ENCODE results near the gene C3orf85.
"Not testable (repeated sequence)": the region's sequence is repeated elsewhere in the genome, so short reads cannot be mapped to it uniquely, and the experiment has no call there.

Gene C3orf85

GRCh38 chr3:109118584-109118983 lies 17.9 kb upstream of the C3orf85 start:
- no peak overlapping the region for H3K4me3 ChIP-seq (ENCODE audit: low read depth, low read length)

DNA sequence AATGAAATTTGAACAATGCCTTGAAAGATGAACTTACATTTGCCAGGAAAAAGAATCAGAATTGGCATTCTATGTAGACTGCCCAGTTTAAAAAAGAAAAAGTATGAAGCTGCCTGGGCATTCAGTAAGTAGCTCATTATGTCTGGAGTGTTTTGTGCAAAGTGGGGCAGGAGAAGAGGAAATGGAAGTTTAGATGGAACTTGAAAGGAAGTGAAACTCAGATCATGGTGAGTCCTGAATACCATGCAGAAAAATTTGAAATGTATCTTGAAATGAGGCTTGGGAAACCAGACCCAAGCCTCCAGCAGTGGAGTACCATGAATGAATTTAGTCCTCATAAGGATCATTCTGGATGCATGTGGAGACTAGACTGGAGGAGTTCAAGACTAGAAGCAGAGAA lies 13.8 kb upstream of the C3orf85 start:
- Histone ChIP-seq H3K4me1 (no peaks in the 10 kb centered on the region), H3K36me3 (no peaks in the 10 kb centered on the region), H3K9me3 (no peaks in the 10 kb centered on the region), H3K27me3 (no peaks in the 10 kb centered on the region), H3K4me3 (ENCODE audit: low read depth, low read length) (no peak overlapping the region)
- DNase-seq, result no peak
- TF ChIP-seq, protein P1, sequence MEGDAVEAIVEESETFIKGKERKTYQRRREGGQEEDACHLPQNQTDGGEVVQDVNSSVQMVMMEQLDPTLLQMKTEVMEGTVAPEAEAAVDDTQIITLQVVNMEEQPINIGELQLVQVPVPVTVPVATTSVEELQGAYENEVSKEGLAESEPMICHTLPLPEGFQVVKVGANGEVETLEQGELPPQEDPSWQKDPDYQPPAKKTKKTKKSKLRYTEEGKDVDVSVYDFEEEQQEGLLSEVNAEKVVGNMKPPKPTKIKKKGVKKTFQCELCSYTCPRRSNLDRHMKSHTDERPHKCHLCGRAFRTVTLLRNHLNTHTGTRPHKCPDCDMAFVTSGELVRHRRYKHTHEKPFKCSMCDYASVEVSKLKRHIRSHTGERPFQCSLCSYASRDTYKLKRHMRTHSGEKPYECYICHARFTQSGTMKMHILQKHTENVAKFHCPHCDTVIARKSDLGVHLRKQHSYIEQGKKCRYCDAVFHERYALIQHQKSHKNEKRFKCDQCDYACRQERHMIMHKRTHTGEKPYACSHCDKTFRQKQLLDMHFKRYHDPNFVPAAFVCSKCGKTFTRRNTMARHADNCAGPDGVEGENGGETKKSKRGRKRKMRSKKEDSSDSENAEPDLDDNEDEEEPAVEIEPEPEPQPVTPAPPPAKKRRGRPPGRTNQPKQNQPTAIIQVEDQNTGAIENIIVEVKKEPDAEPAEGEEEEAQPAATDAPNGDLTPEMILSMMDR (IDR thresholded peaks at IDR 0.05; ENCODE audit: low read depth, low read length), result no peak

More at GRCh38 chr3:109118584-109118983, 17.9 kb upstream of the C3orf85 start:
- H3K9me3 ChIP-seq, result no peaks in the 10 kb centered on the region
- H3K27me3 ChIP-seq, result no peaks in the 10 kb centered on the region
- no peaks in the 10 kb centered on the region for H3K36me3 ChIP-seq
- TF ChIP-seq, protein P1 (IDR thresholded peaks at IDR 0.05; ENCODE audit: low read depth, low read length), result no peak
- H3K4me1 ChIP-seq, result no peaks in the 10 kb centered on the region
- DNase-seq, result no peak

DNA sequence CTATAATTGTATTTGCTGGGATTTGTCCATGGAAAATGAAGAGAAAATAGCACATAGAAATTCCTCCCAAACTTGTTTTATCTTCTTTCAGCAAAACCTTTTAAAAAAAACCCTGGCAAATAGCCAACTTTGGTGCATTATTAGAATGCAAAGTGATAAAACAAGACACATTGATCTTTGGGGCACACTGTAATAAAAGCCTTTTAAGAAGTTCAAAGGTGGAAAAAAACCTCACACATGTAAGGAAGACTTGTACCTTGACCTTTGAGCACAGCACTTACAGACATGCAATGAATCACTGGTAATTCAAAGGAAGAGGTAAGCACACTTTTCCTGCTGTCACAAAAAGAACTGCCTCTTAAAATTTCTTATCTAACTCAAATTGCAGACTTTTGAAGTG lies 10.6 kb upstream of the C3orf85 start:
- TF ChIP-seq, protein P1 (IDR thresholded peaks at IDR 0.05; ENCODE audit: low read depth, low read length), result no peak
- DNase-seq, result no peak
- Histone ChIP-seq H3K4me3 (ENCODE audit: low read depth, low read length) (no peak overlapping the region), H3K27me3 (no peaks in the 10 kb centered on the region), H3K36me3 (no peaks in the 10 kb centered on the region), H3K9me3 (no peaks in the 10 kb centered on the region), H3K4me1 (no peaks in the 10 kb centered on the region)

- no peak overlapping the region for H3K4me3 ChIP-seq (ENCODE audit: low read depth, low read length)
- no peaks in the 10 kb centered on the region for H3K27me3 ChIP-seq
- no peaks in the 10 kb centered on the region for H3K36me3 ChIP-seq
- TF ChIP-seq, protein P1 (IDR thresholded peaks at IDR 0.05; ENCODE audit: low read depth, low read length), result no peak
- no peaks in the 10 kb centered on the region for H3K9me3 ChIP-seq
- DNase-seq, result no peak
- no peaks in the 10 kb centered on the region for H3K4me1 ChIP-seq
Observed at GRCh38 chr3:109127553-109127952, 9.0 kb upstream of the C3orf85 start.

DNA sequence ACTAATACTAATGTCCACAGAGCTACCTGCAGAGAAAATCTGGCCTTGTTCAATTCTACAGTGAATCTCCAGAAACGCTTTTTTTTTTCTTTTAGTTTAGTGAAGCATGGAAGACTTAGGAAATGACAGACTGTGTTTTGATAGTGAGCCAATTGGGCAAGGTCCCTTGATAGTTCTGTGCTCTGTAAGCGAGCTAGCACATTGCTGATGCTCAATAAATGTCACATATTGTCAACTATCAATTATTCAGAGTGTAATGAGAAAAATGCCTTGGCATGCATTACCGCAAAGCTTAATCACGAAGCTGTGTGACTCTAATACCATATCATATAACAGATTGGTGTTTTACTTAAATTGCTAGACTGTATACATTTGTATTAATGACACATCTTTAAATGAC lies 5.2 kb upstream of the C3orf85 start:
- H3K4me1 ChIP-seq, result no peaks in the 10 kb centered on the region
- DNase-seq, result no peak
- H3K27me3 ChIP-seq, result no peaks in the 10 kb centered on the region
- no peak overlapping the region for H3K4me3 ChIP-seq (ENCODE audit: low read depth, low read length)
- no peaks in the 10 kb centered on the region for H3K9me3 ChIP-seq
- TF ChIP-seq, protein P1 (IDR thresholded peaks at IDR 0.05; ENCODE audit: low read depth, low read length), result no peak
- no peaks in the 10 kb centered on the region for H3K36me3 ChIP-seq

DNA sequence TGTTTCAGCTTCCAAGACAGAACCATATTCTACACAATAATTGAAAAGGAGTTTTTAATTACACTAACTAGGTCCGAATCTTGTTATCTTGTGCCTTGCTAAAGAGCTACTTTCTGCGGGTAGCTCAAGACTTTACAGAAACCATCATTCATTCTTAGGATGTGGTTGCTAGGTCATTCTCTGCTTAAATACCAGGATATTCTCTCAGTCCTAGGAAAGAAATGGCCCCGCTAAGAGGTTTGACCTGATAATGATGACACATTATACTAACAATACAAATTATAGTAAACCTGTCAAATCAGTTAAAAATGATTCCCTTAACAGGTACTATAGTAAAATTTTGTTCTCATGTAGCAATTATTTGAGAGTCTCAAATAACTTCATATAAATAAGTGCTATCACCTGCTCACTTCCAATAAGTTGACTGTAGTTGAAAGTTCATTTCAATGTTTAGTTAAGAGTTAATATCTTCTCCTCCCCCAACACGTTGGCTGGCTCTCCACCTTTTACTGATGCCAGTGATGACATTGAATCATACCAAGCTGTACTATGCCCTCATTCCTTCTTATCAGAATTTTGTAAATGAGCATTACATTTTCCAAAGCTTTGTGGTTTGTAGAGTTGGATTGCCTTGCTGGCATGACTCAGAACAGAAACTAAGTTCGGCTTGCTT lies 3.6 kb upstream of the C3orf85 start:
- Histone ChIP-seq H3K36me3 (no peaks in the 10 kb centered on the region), H3K9me3 (no peaks in the 10 kb centered on the region), H3K4me3 (ENCODE audit: low read depth, low read length) (no peak overlapping the region), H3K4me1 (no peaks in the 10 kb centered on the region), H3K27me3 (no peaks in the 10 kb centered on the region)
- TF ChIP-seq, protein P1 (IDR thresholded peaks at IDR 0.05; ENCODE audit: low read depth, low read length), result no peak
- DNase-seq, result no peak

DNA sequence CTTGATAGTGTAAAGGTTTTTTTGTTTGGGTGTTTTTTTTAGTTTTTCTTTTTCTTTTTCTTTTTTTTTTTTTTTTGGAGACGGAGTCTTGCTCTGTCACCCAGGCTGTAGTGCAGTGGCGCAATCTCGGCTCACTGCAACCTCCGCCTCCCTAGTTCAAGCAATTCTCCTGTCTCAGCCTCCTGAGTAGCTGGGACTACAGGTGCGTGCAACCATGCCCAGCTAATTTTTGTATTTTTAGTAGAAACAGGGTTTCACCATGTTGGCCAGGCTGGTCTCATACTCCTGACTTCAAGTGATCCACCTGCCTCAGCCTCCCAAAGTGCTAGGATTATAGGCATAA lies 3.1 kb upstream of the C3orf85 start:
- not testable (repeated sequence) for DNase-seq; H3K4me1 ChIP-seq; H3K4me3 ChIP-seq (ENCODE audit: low read depth, low read length); H3K9me3 ChIP-seq; H3K36me3 ChIP-seq; H3K27me3 ChIP-seq

Measured in BE2C (cell line).